Measurements from ENCODE around the gene SATB2. TPM values are rescaled to one million over a fixed set of nuclear protein-coding genes. Genes with fewer than 3 reads are reported as not detected.

SATB2 gene
- total RNA-seq, 1 experiment from 2014 or later, result 13.8 TPM

DNA sequence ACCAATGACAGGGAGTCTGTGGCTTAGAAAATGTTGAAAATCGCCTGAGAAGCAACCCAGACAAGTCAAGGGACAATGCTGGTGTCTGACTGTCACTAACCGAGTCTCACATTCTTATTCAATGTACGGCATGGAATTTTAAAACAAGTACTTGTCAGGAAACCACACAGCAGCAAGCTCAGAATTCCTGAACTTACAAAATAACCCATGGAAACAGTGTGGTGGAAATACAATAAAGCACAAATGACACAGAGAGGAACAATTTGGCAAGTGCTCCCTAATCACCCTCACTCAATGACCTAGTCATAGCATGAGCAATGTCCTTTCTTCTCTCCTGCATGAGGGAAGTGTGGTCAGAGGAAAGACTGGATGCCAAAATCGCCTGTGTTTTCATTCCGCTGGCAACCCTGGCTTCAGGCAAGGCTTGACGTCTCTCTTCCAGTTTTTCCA is 154.0 kb downstream of the SATB2 start:
- Histone ChIP-seq H3K27ac (ENCODE audit: low read depth, low read length) (no peak overlapping the region), H3K9ac (ENCODE audit: low read length) (no peak overlapping the region)
- RAD21 ChIA-PET (ENCODE audit: low non-redundant PET in 1 of 2, low total read pairs in 2 of 2, uncharacterized antibody in 2 of 2, unreplicated experiment in 2 of 2), result no interaction called here

DNA sequence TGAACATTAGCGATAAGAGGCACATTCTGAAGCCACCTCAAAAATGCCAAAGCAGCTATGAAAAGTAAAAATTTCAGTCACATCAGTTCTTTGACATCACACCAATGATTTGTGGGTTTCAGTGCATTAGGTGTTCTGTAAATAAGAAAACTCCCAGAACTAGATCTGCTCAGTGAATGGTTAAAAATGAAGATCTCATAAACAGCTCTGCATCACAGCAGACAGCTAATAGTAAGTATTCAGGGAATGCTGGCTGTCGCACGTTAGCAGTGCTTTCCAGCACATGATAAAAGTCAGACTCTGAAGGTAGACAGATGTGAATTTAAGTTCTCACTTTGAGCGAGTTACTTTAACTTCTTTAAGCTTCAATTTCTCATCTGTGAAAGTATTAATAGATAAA is 154.9 kb downstream of the SATB2 start:
- ATAC-seq (no peak), DNase-seq (ENCODE audit: low read depth, low spot score) (no peak)
- Histone ChIP-seq H3K9me2 (ENCODE audit: insufficient read depth) (no peaks in the 10 kb centered on the region), H2AFZ (ENCODE audit: low read depth, low read length, poor library complexity, severe bottlenecking) (no peak overlapping the region), H4K20me1 (ENCODE audit: insufficient read depth) (no peaks in the 10 kb centered on the region; the same call in 1 of the 2 replicates), H3K27me3 (ENCODE audit: insufficient read depth, low read length) (no peaks in the 10 kb centered on the region), H3K9me3 (ENCODE audit: control insufficient read depth in 1 of 2, insufficient read depth in 1 of 2, low read depth in 1 of 2, low read length in 2 of 2) (no peaks in the 10 kb centered on the region), H3K27ac (ENCODE audit: low read depth, low read length) (no peak overlapping the region), H3K4me1 (ENCODE audit: control insufficient read depth in 1 of 2, insufficient read depth in 2 of 2, low read length in 2 of 2) (no peaks in the 10 kb centered on the region), H3K4me3 (replicated peaks in 1 of 2; ENCODE audit: low read depth in 1 of 2, low read length in 2 of 2) (no peak overlapping the region), H3K9ac (ENCODE audit: low read length) (no peak overlapping the region), H3K79me2 (ENCODE audit: insufficient read depth, low read length) (no peaks in the 10 kb centered on the region), H3K4me2 (ENCODE audit: low read length) (no peak overlapping the region), H3K36me3 (ENCODE audit: control insufficient read depth in 1 of 2, insufficient read depth in 2 of 2, low read length in 2 of 2) (peaks cover 0 to 2% of the 10 kb centered on the region in 2 experiments; a peak in 1 of 4 replicates)
- ChIA-PET RAD21 (ENCODE audit: low non-redundant PET in 1 of 2, low total read pairs in 2 of 2, uncharacterized antibody in 2 of 2, unreplicated experiment in 2 of 2) (no interaction called here), CTCF (no interaction called here), POLR2A (no interaction called here)
- intact Hi-C loops (cut with micrococcal nuclease), result no loop called here
- no TSS peak for BruUV-seq (replicated peaks)
- no peak for TF ChIP-seq EGR1 (IDR thresholded peaks at IDR 0.05; ENCODE audit: low read depth)
- TF ChIP-seq JUND (IDR thresholded peaks at IDR 0.05), result no peak
- TF ChIP-seq, protein P1, sequence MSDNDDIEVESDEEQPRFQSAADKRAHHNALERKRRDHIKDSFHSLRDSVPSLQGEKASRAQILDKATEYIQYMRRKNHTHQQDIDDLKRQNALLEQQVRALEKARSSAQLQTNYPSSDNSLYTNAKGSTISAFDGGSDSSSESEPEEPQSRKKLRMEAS (IDR thresholded peaks at IDR 0.05), result no peak
- no peak for TF ChIP-seq EZH2 (IDR thresholded peaks at IDR 0.05)
- no peak for TF ChIP-seq SP1 (IDR thresholded peaks at IDR 0.05; ENCODE audit: low read depth)
- TF ChIP-seq YY1 (IDR thresholded peaks at IDR 0.05; ENCODE audit: extremely low read depth, insufficient replicate concordance, low read depth, low read length), result no peak
- no peak for TF ChIP-seq CBX3 (IDR thresholded peaks at IDR 0.05; ENCODE audit: low read depth)
- TF ChIP-seq RAD21 (IDR thresholded peaks at IDR 0.05; ENCODE audit: low read depth), result no peak

More for the DNA sequence above, 154.0 kb downstream of the SATB2 start:
- H4K20me1 ChIP-seq (ENCODE audit: insufficient read depth), result no peaks in the 10 kb centered on the region; the same call in 1 of the 2 replicates
- H3K79me2 ChIP-seq (ENCODE audit: insufficient read depth, low read length), result no peaks in the 10 kb centered on the region
- POLR2A ChIA-PET, result no interaction called here
- peaks cover 4% of the 10 kb centered on the region in 2 experiments; a peak in 2 of 4 replicates for H3K36me3 ChIP-seq (ENCODE audit: control insufficient read depth in 1 of 2, insufficient read depth in 2 of 2, low read length in 2 of 2)
- no peaks in the 10 kb centered on the region for H3K27me3 ChIP-seq (ENCODE audit: insufficient read depth, low read length)
- no peak for DNase-seq (ENCODE audit: low read depth, low spot score)
- H3K9me3 ChIP-seq (ENCODE audit: control insufficient read depth in 1 of 2, insufficient read depth in 1 of 2, low read depth in 1 of 2, low read length in 2 of 2), result no peaks in the 10 kb centered on the region
- no peak overlapping the region for H3K4me3 ChIP-seq (replicated peaks in 1 of 2; ENCODE audit: low read depth in 1 of 2, low read length in 2 of 2)
- no TSS peak for BruUV-seq (replicated peaks)
- H2AFZ ChIP-seq (ENCODE audit: low read depth, low read length, poor library complexity, severe bottlenecking), result no peak overlapping the region
- CTCF ChIA-PET, result no interaction called here
- H3K9me2 ChIP-seq (ENCODE audit: insufficient read depth), result no peaks in the 10 kb centered on the region
- H3K4me2 ChIP-seq (ENCODE audit: low read length), result no peak overlapping the region
- intact Hi-C loops (cut with micrococcal nuclease), result no loop called here
- ATAC-seq, result no peak
- no peaks in the 10 kb centered on the region for H3K4me1 ChIP-seq (ENCODE audit: control insufficient read depth in 1 of 2, insufficient read depth in 2 of 2, low read length in 2 of 2)
- no peak for TF ChIP-seq SP1 (IDR thresholded peaks at IDR 0.05; ENCODE audit: low read depth)
- no peak for TF ChIP-seq EGR1 (IDR thresholded peaks at IDR 0.05; ENCODE audit: low read depth)
- no peak for TF ChIP-seq JUND (IDR thresholded peaks at IDR 0.05)
- TF ChIP-seq ZNF274 (IDR thresholded peaks at IDR 0.05; ENCODE audit: low read depth, low read length), result no peak
- no peak for TF ChIP-seq ZFX (IDR thresholded peaks at IDR 0.05)

Measured in HCT116 (cell line).